Thyroid gland (tissue), 4 donors: Measurements from ENCODE around the gene UBL4B.

ENCODE experiments used
- POLR2A ChIP-seq, 2 donors: fragments of 450-650 bp; IDR thresholded peaks; one replicate each; pipeline ENCODE4 v1.6.1; 2017; ENCODE audit warnings: antibody characterized with exemption in 2 of 2, mild to moderate bottlenecking in 2 of 2, moderate library complexity in 1 of 2
- TF ChIP-seq, protein P1 (sequence below), 6 experiments: fragments of 200-600 bp in 3 of 6; fragments of 450-650 bp in 3 of 6; sonication (generic) in 3 of 6; IDR thresholded peaks; one replicate each; pipeline ENCODE4 v1.5.1; 2016 to 2019; ENCODE audit warnings: antibody characterized with exemption in 6 of 6, mild to moderate bottlenecking in 2 of 6, inconsistent platforms in 1 of 6, moderate library complexity in 1 of 6

DNA sequence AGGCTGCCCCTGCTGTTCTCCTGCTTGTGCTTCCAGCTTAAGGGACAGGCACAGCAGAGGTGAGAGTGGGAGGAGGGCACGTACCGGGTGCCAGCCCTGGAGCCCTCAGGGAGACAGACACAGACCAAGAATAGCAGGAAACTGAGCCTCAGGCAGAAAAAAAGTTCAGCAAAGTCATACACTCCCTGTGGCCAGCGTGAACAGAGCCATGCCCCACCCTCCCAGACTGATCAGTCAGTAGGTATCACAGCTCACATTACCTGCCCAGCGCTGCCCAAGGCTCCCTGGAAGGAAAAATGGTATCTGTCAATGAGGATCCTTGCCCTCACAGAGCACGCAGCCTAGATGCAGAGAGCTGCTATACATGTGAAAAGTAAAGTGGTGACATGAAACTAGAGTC is 1.3 kb downstream of the UBL4B start:
- no peak for TF ChIP-seq POLR2A (IDR thresholded peaks at IDR 0.05)
- TF ChIP-seq, protein P1, sequence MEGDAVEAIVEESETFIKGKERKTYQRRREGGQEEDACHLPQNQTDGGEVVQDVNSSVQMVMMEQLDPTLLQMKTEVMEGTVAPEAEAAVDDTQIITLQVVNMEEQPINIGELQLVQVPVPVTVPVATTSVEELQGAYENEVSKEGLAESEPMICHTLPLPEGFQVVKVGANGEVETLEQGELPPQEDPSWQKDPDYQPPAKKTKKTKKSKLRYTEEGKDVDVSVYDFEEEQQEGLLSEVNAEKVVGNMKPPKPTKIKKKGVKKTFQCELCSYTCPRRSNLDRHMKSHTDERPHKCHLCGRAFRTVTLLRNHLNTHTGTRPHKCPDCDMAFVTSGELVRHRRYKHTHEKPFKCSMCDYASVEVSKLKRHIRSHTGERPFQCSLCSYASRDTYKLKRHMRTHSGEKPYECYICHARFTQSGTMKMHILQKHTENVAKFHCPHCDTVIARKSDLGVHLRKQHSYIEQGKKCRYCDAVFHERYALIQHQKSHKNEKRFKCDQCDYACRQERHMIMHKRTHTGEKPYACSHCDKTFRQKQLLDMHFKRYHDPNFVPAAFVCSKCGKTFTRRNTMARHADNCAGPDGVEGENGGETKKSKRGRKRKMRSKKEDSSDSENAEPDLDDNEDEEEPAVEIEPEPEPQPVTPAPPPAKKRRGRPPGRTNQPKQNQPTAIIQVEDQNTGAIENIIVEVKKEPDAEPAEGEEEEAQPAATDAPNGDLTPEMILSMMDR (IDR thresholded peaks at IDR 0.05), result no peak
